ENCODE measurements around the gene SAMD4B. TPM values are rescaled to one million over a fixed set of nuclear protein-coding genes. Genes with fewer than 3 reads are reported as not detected.

Gene SAMD4B
- total and polyA plus RNA-seq, 10 of the 15 experiments (the other 5 are each of a cell fraction or from before 2014, with no cell fraction given), result 2.4 to 43.3 (median 23.9) TPM

DNA sequence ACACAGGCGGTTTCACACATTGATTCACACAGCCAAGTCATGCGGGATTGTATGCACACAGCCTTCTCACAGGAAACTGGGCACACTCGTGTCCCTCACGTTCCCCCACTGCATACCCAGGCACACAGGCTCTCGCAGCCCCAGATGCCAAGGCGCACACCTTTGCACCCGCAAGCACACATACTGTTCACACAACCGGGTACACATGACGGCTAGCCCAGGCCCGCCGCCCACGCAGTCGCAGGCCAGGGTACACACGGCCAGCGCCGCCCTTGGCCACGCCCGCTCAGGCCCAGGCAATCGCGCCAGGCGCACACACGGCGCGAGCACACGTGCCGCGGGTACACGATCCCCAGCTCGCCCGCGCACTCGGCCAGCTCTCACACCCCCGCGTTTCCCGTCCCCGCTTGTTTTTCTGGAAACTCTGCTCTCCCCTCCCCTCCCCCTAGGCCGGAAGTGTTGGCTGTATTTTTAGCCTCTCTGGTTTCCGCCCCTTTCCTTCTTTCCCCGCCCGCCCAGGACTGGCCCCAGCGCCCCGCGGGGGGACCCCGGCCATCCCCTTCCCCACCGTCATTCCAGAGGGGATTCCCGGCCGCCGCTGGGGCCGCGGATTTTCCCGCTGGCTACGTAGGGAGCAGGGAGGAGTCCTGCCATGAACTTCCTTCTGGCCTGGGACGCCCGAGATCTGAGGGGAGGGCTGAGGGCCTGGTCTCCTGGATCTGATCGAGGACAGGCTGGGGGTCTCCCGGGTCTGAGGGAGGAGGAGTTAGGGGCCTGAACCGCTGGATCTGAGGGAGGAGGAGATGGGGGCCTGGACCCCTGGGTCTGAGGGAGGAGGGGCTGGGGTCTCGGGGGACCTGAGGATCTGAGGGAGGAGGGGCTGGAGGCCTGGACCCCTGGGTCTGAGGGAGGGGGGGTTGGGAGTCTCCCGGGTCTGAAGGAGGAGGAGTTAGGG lies 60.4 kb downstream of the SAMD4B start (continued):
- TF ChIP-seq TCF7 (IDR thresholded peaks at IDR 0.05; ENCODE audit: borderline replicate concordance) (no peak), MEF2A (IDR thresholded peaks at IDR 0.05; ENCODE audit: insufficient read depth, low read depth, low read length) (peak; percentile 95), GABPA (IDR thresholded peaks at IDR 0.05; ENCODE audit: low read depth) (no peak), POLR2AphosphoS2 (IDR thresholded peaks at IDR 0.05; ENCODE audit: low read depth, low read length) (0 out of 2 replicates have a peak, but pooled peaks have one; percentile 90), NR2F1 (conservative IDR thresholded peaks at IDR 0.05) (peak; percentile 55; the same call in 1 of the 2 replicates), SIX5 (IDR thresholded peaks at IDR 0.05; ENCODE audit: low read depth, low read length, severe bottlenecking) (no peak), ZNF622 (IDR thresholded peaks at IDR 0.05) (no peak), FOXK2 (IDR thresholded peaks at IDR 0.05) (no peak; the same call in 1 of the 2 replicates), MTA2 (IDR thresholded peaks at IDR 0.05; ENCODE audit: low read depth) (no peak; the same call in 1 of the 2 replicates), CBFB (IDR thresholded peaks at IDR 0.05; ENCODE audit: low read depth) (no peak), HDGF (IDR thresholded peaks at IDR 0.05) (peak; percentile 31), ZBTB33 (IDR thresholded peaks at IDR 0.05) (no peak), SMARCA5 (IDR thresholded peaks at IDR 0.05) (peak; percentile 67; the same call in 1 of the 2 replicates), RBBP5 (conservative IDR thresholded peaks at IDR 0.05) (no peak), MYB (IDR thresholded peaks at IDR 0.05; ENCODE audit: borderline replicate concordance, low read depth, low read length) (0 out of 2 replicates have a peak, but pooled peaks have one; percentile 16)
- TF ChIP-seq, protein P1, sequence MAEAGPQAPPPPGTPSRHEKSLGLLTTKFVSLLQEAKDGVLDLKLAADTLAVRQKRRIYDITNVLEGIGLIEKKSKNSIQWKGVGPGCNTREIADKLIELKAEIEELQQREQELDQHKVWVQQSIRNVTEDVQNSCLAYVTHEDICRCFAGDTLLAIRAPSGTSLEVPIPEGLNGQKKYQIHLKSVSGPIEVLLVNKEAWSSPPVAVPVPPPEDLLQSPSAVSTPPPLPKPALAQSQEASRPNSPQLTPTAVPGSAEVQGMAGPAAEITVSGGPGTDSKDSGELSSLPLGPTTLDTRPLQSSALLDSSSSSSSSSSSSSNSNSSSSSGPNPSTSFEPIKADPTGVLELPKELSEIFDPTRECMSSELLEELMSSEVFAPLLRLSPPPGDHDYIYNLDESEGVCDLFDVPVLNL (IDR thresholded peaks at IDR 0.05; ENCODE audit: low read depth, low read length), result peak; percentile 8; the same call in 1 of the 2 replicates
- TF ChIP-seq, protein P2, sequence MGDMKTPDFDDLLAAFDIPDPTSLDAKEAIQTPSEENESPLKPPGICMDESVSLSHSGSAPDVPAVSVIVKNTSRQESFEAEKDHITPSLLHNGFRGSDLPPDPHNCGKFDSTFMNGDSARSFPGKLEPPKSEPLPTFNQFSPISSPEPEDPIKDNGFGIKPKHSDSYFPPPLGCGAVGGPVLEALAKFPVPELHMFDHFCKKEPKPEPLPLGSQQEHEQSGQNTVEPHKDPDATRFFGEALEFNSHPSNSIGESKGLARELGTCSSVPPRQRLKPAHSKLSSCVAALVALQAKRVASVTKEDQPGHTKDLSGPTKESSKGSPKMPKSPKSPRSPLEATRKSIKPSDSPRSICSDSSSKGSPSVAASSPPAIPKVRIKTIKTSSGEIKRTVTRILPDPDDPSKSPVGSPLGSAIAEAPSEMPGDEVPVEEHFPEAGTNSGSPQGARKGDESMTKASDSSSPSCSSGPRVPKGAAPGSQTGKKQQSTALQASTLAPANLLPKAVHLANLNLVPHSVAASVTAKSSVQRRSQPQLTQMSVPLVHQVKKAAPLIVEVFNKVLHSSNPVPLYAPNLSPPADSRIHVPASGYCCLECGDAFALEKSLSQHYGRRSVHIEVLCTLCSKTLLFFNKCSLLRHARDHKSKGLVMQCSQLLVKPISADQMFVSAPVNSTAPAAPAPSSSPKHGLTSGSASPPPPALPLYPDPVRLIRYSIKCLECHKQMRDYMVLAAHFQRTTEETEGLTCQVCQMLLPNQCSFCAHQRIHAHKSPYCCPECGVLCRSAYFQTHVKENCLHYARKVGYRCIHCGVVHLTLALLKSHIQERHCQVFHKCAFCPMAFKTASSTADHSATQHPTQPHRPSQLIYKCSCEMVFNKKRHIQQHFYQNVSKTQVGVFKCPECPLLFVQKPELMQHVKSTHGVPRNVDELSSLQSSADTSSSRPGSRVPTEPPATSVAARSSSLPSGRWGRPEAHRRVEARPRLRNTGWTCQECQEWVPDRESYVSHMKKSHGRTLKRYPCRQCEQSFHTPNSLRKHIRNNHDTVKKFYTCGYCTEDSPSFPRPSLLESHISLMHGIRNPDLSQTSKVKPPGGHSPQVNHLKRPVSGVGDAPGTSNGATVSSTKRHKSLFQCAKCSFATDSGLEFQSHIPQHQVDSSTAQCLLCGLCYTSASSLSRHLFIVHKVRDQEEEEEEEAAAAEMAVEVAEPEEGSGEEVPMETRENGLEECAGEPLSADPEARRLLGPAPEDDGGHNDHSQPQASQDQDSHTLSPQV (IDR thresholded peaks at IDR 0.05), result 0 out of 2 replicates have a peak, but pooled peaks have one; percentile 20
- TF ChIP-seq, protein P3, sequence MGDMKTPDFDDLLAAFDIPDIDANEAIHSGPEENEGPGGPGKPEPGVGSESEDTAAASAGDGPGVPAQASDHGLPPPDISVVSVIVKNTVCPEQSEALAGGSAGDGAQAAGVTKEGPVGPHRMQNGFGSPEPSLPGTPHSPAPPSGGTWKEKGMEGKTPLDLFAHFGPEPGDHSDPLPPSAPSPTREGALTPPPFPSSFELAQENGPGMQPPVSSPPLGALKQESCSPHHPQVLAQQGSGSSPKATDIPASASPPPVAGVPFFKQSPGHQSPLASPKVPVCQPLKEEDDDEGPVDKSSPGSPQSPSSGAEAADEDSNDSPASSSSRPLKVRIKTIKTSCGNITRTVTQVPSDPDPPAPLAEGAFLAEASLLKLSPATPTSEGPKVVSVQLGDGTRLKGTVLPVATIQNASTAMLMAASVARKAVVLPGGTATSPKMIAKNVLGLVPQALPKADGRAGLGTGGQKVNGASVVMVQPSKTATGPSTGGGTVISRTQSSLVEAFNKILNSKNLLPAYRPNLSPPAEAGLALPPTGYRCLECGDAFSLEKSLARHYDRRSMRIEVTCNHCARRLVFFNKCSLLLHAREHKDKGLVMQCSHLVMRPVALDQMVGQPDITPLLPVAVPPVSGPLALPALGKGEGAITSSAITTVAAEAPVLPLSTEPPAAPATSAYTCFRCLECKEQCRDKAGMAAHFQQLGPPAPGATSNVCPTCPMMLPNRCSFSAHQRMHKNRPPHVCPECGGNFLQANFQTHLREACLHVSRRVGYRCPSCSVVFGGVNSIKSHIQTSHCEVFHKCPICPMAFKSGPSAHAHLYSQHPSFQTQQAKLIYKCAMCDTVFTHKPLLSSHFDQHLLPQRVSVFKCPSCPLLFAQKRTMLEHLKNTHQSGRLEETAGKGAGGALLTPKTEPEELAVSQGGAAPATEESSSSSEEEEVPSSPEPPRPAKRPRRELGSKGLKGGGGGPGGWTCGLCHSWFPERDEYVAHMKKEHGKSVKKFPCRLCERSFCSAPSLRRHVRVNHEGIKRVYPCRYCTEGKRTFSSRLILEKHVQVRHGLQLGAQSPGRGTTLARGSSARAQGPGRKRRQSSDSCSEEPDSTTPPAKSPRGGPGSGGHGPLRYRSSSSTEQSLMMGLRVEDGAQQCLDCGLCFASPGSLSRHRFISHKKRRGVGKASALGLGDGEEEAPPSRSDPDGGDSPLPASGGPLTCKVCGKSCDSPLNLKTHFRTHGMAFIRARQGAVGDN (IDR thresholded peaks at IDR 0.05), result peak; percentile 91
